GM13976 (cell line): ENCODE results near the gene ZNF26.

ENCODE experiments used
- DNase-seq: peaks from one replicate; pipeline ENCODE4 v3.0.0; 2012; ENCODE audit warnings: low spot score
- in situ Hi-C: fragments of 300-500 bp; cut with MboI; formaldehyde crosslinking; loops from one replicate; pipeline ENCODE4 v1.12.0; 2022; ENCODE audit warnings: low sequenced_read_pairs, mixed read lengths, inconsistent platforms; ENCODE audit not compliant: unreplicated experiment
- TF ChIP-seq, protein P1 (sequence below): IDR thresholded peaks from 2 replicates; pipeline ENCODE4 v1.5.1; 2012; ENCODE audit warnings: borderline replicate concordance, mild to moderate bottlenecking; ENCODE audit not compliant: insufficient read depth; ENCODE audit errors: extremely low read depth, missing control alignments, control extremely low read depth

ZNF26 gene

DNA sequence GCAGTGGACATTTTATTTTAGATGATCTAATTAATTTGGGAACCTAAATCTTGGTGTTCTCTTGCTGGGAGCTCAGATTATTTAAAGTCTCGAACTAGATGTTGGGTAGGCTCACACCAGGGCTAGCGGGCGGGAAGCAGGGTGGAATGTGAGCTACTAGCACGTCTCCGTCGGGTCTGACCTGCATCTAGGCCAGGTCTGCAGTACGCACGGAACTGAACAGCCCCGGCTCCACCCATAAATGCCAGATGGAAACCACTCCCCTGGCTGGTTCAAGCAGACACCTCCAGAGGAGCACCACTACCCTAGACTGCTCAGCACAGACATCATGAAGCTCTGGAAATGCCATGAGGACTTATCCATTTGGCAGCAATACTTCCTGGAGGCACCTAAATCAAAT lies 40.4 kb upstream of the ZNF26 start:
- TF ChIP-seq, protein P1, sequence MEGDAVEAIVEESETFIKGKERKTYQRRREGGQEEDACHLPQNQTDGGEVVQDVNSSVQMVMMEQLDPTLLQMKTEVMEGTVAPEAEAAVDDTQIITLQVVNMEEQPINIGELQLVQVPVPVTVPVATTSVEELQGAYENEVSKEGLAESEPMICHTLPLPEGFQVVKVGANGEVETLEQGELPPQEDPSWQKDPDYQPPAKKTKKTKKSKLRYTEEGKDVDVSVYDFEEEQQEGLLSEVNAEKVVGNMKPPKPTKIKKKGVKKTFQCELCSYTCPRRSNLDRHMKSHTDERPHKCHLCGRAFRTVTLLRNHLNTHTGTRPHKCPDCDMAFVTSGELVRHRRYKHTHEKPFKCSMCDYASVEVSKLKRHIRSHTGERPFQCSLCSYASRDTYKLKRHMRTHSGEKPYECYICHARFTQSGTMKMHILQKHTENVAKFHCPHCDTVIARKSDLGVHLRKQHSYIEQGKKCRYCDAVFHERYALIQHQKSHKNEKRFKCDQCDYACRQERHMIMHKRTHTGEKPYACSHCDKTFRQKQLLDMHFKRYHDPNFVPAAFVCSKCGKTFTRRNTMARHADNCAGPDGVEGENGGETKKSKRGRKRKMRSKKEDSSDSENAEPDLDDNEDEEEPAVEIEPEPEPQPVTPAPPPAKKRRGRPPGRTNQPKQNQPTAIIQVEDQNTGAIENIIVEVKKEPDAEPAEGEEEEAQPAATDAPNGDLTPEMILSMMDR, result no peak

DNA sequence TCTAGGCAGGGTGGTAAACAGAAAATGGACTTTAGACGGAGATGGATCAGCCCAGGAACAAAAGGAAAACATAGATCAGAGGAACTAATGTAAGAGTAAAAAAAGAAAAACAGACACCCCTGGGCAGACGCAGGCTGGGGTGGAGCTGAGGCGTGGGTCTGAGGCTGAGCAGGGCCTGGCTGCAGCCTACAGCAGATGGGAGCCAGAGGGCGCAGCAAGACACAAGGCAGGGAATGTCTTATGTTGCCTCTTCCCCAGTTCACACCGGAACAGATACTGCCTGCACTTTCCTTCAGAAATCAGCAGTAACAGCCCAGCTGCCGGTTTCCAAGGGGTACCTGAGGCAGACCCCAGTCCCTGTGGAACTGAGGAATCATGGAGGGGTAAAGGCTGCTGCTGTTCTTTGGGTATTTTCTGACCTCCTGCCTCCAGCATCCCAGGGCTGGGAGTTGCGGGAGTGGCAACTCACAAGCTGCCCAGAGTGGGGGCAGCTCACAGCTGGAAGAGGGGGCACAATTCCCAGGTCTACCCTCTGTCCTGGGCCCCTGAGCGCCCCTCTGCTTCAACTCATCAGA lies 39.8 kb upstream of the ZNF26 start:
- TF ChIP-seq, protein P1, result no peak
- DNase-seq, result no peak
- in situ Hi-C loops, result no loop called here

More for the DNA sequence above, 40.4 kb upstream of the ZNF26 start:
- in situ Hi-C loops, result no loop called here
- DNase-seq, result no peak

DNA sequence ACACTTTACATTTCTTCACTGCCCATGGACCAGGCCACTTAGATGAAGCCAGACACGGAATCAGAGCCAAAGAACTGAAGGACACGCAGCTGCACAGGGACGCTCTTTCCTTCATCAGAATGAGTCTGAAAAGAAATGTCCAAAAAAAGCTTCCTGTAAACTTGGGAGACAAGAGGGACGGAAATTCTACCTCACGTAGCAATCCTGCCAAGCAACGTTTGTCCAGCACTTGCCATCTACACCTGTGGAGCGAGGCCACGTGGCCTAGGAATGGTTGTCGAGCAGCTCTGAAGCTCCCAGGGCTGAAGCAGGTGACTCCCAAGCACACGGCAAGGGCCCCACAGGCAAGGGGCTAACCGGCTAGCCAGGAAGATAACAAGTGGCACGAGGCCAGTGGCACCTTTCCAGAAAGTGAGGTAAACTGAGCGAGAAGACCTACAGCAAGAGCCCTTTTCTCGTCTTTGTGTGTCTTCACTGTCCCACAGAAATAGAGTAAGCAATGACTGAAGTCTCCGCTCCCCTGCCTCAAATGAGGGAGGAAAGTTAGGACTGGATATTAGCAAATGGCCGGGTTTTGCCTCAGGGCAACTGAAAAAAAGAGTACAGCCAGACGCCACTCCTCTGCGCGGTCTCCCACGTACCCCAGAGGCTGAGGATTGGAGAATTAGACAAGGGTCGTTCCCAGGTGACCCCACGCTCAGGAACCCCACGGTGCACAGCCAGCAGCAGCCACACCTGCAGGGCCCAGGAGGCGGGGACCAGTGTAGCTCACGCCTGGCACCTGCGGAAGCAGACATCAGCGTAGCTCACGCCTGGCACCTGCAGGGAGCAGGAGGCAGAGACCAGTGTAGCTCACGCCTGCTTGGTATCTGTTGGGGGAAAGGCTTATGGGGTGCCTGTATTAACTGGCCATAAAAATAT lies 37.8 kb upstream of the ZNF26 start:
- DNase-seq, result no peak
- in situ Hi-C loops, result no loop called here

DNA sequence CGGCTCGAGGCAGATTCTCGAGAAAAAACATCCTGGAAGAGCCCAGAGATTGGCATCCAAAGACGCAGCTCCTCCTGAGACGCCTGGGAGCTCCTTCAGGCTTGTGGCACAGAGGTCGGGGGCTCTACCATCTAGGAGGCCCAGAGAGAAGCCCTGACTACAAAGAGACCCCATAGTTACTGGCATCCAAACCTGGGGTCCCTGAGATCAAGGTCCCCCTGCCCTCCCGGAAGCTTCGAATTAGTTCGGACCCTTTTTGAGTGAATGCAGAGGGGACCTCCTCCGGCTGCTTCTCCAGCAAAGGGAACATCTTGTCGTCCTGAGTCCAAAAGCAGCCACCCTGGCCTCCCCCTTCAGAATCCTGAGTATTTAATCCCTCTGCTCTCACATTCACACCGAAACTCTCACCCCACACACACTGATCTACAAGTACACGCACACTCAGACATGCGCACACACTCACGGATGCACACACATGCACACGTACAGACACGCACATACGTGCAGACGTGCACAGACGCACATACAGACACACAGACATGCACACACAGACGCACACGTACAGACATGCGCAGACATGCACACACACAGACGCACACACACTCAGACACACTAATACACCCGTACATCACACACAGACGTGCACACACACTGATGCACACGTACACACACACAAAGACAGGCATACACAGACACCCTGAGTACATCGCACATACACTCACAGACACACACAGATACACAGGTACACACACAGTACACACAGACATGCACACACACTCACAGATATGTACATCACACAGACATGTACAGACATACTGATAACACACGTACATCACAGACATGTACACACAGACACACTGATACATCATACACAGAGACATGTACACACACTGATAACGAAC lies 36.0 kb upstream of the ZNF26 start:
- TF ChIP-seq, protein P1, result no peak
- no peak for DNase-seq
- in situ Hi-C loops, result no loop called here

More for the DNA sequence above, 37.8 kb upstream of the ZNF26 start:
- TF ChIP-seq, protein P1, result no peak

DNA sequence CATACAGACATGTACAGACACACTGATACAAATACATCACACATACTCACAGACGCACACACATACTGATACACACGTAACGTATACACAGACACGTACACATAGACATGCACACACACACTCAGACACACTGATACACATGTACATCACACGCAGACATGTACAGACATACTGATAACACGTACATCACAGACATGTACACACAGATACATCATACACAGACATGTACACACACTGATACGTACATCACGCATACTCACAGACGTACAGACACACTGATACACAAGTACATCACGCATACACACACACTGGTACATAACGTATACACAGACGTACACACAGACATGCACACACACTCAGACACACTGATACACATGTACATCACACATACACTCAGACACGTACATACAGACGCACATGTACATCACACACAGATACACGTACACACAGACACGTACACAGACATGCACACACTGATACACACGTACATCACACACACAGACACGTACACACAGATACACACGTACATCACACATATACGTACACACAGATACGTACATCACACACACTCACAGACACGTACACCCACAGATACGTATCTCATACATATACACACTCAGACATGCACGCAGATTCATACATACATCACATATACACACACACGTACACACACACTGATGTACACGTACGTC lies 35.2 kb upstream of the ZNF26 start:
- TF ChIP-seq, protein P1, result no peak
- no peak for DNase-seq
- in situ Hi-C loops, result no loop called here

DNA sequence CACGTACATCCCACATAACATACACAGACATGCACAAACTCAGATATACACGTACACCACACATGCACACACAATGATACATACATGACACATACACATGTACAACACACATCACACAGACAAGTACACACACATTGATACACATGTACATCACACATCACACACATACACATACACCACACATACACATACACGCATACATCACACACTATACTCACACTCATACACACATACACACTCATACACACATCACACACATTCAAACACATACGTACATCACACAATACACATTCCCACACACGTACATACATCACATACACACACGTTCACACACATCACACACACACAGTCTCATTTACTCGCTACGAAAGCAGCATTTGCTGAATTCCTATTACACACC lies 34.5 kb upstream of the ZNF26 start:
- TF ChIP-seq, protein P1, result no peak
- DNase-seq, result no peak
- in situ Hi-C loops, result no loop called here
